ENCODE measurements around the gene RAD51B. TPM values are rescaled to one million over a fixed set of nuclear protein-coding genes. Genes with fewer than 3 reads are reported as not detected.
A peak's percentile ranks its signal among the peaks of the same experiment; 100 is the strongest.

The RAD51B gene
- total and polyA plus RNA-seq, 5 donors = 0.88 to 5.3 (median 3.3) TPM

GRCh38 chr14:68363843-68364767, 544.5 kb downstream of the RAD51B start:
- 65% methylated on average over 34 of the region's 34 CpGs for WGBS
- peaks cover 14% of the 10 kb centered on the region for H3K4me1 ChIP-seq (ENCODE audit: control insufficient read depth, insufficient read depth, low read length)

GRCh38 chr14:68364792-68365192, 545.2 kb downstream of the RAD51B start:
- Histone ChIP-seq H3K4me1 (ENCODE audit: control insufficient read depth, insufficient read depth, low read length) (peaks cover 10% of the 10 kb centered on the region), H3K27me3 (ENCODE audit: control insufficient read depth, insufficient read depth) (no peaks in the 10 kb centered on the region), H3K4me3 (ENCODE audit: low read length) (no peak overlapping the region), H3K27ac (ENCODE audit: low read length) (peak overlapping the region; percentile 9), H3K9me3 (ENCODE audit: control insufficient read depth, low read length) (no peaks in the 10 kb centered on the region)
- no peak for DNase-seq
- intact Hi-C loops (cut with DNase I) = no loop called here
- ATAC-seq = no peak
- WGBS = 70% methylated on average over 6 of the region's 6 CpGs

More at GRCh38 chr14:68363843-68364767, 544.5 kb downstream of the RAD51B start:
- Histone ChIP-seq H3K27ac (ENCODE audit: low read length) (no peak overlapping the region), H3K9me3 (ENCODE audit: control insufficient read depth, low read length) (no peaks in the 10 kb centered on the region), H3K4me3 (ENCODE audit: low read length) (no peak overlapping the region), H3K27me3 (ENCODE audit: control insufficient read depth, insufficient read depth) (no peaks in the 10 kb centered on the region)
- ATAC-seq = peak; percentile 44 to 57
- intact Hi-C loops (cut with DNase I) = no loop called here
- DNase-seq = peak; percentile 62 to 81 (median 74)

- DNase-seq = no peak
- ATAC-seq = no peak
- H3K27ac ChIP-seq (ENCODE audit: low read length) = no peak overlapping the region
- intact Hi-C loops (cut with DNase I) = no loop called here
- no peaks in the 10 kb centered on the region for H3K9me3 ChIP-seq (ENCODE audit: control insufficient read depth, low read length)
- WGBS = 83% methylated on average over 3 of the region's 3 CpGs
- H3K4me3 ChIP-seq (ENCODE audit: low read length) = no peak overlapping the region
- H3K4me1 ChIP-seq (ENCODE audit: control insufficient read depth, insufficient read depth, low read length) = peaks cover 7% of the 10 kb centered on the region
- H3K27me3 ChIP-seq (ENCODE audit: control insufficient read depth, insufficient read depth) = no peaks in the 10 kb centered on the region
Observed at GRCh38 chr14:68365228-68365627, 545.6 kb downstream of the RAD51B start.

- ATAC-seq (no peak), DNase-seq (no peak)
- Histone ChIP-seq H3K27me3 (ENCODE audit: control insufficient read depth, insufficient read depth) (no peaks in the 10 kb centered on the region), H3K9me3 (ENCODE audit: control insufficient read depth, low read length) (no peaks in the 10 kb centered on the region), H3K27ac (ENCODE audit: low read length) (no peak overlapping the region), H3K4me3 (ENCODE audit: low read length) (no peak overlapping the region), H3K4me1 (ENCODE audit: control insufficient read depth, insufficient read depth, low read length) (peaks cover 6% of the 10 kb centered on the region)
- intact Hi-C loops (cut with DNase I) = no loop called here
- 89% methylated on average over 2 of the region's 2 CpGs for WGBS
Observed at GRCh38 chr14:68366656-68367055, 547.1 kb downstream of the RAD51B start.

GRCh38 chr14:68367536-68367935, 548.0 kb downstream of the RAD51B start:
- WGBS = 34% methylated on average over 5 of the region's 5 CpGs
- H3K9me3 ChIP-seq (ENCODE audit: control insufficient read depth, low read length) = no peaks in the 10 kb centered on the region
- no peak for DNase-seq
- H3K27me3 ChIP-seq (ENCODE audit: control insufficient read depth, insufficient read depth) = no peaks in the 10 kb centered on the region
- intact Hi-C loops (cut with DNase I) = no loop called here
- no peak for ATAC-seq
- peaks cover 6% of the 10 kb centered on the region for H3K4me1 ChIP-seq (ENCODE audit: control insufficient read depth, insufficient read depth, low read length)
- H3K27ac ChIP-seq (ENCODE audit: low read length) = no peak overlapping the region
- no peak overlapping the region for H3K4me3 ChIP-seq (ENCODE audit: low read length)

- no peak overlapping the region for H3K27ac ChIP-seq (ENCODE audit: low read length)
- DNase-seq (no peak), ATAC-seq (no peak)
- no peaks in the 10 kb centered on the region for H3K9me3 ChIP-seq (ENCODE audit: control insufficient read depth, low read length)
- no peak overlapping the region for H3K4me3 ChIP-seq (ENCODE audit: low read length)
- peaks cover 6% of the 10 kb centered on the region for H3K4me1 ChIP-seq (ENCODE audit: control insufficient read depth, insufficient read depth, low read length)
- WGBS = 93% methylated on average over 3 of the region's 3 CpGs
- no peaks in the 10 kb centered on the region for H3K27me3 ChIP-seq (ENCODE audit: control insufficient read depth, insufficient read depth)
- intact Hi-C loops (cut with DNase I) = no loop called here
Observed at GRCh38 chr14:68368850-68369249, 549.3 kb downstream of the RAD51B start.

GRCh38 chr14:68369281-68370056, 549.9 kb downstream of the RAD51B start:
- no peak for DNase-seq
- intact Hi-C loops (cut with DNase I) = no loop called here
- H3K9me3 ChIP-seq (ENCODE audit: control insufficient read depth, low read length) = no peaks in the 10 kb centered on the region
- WGBS = 68% methylated on average over 6 of the region's 6 CpGs
- no peak overlapping the region for H3K4me3 ChIP-seq (ENCODE audit: low read length)
- H3K27me3 ChIP-seq (ENCODE audit: control insufficient read depth, insufficient read depth) = no peaks in the 10 kb centered on the region
- H3K4me1 ChIP-seq (ENCODE audit: control insufficient read depth, insufficient read depth, low read length) = peaks cover 6% of the 10 kb centered on the region
- no peak for ATAC-seq
- H3K27ac ChIP-seq (ENCODE audit: low read length) = no peak overlapping the region

GRCh38 chr14:68370057-68370360, 550.4 kb downstream of the RAD51B start:
- Histone ChIP-seq H3K4me1 (ENCODE audit: control insufficient read depth, insufficient read depth, low read length) (peaks cover 2% of the 10 kb centered on the region), H3K9me3 (ENCODE audit: control insufficient read depth, low read length) (no peaks in the 10 kb centered on the region), H3K27ac (ENCODE audit: low read length) (no peak overlapping the region), H3K27me3 (ENCODE audit: control insufficient read depth, insufficient read depth) (no peaks in the 10 kb centered on the region), H3K4me3 (ENCODE audit: low read length) (no peak overlapping the region)
- no peak for DNase-seq
- ATAC-seq = no peak
- intact Hi-C loops (cut with DNase I) = no loop called here

- intact Hi-C loops (cut with DNase I) = no loop called here
- H3K27me3 ChIP-seq (ENCODE audit: control insufficient read depth, insufficient read depth) = no peaks in the 10 kb centered on the region
- DNase-seq (no peak), ATAC-seq (no peak)
- no peak overlapping the region for H3K4me3 ChIP-seq (ENCODE audit: low read length)
- no peaks in the 10 kb centered on the region for H3K9me3 ChIP-seq (ENCODE audit: control insufficient read depth, low read length)
- no peak overlapping the region for H3K27ac ChIP-seq (ENCODE audit: low read length)
- WGBS = 97% methylated on average over 2 of the region's 2 CpGs
- H3K4me1 ChIP-seq (ENCODE audit: control insufficient read depth, insufficient read depth, low read length) = peaks cover 3% of the 10 kb centered on the region
Observed at GRCh38 chr14:68372368-68372767, 552.8 kb downstream of the RAD51B start.

GRCh38 chr14:68373124-68373646, 553.6 kb downstream of the RAD51B start:
- Histone ChIP-seq H3K27me3 (ENCODE audit: control insufficient read depth, insufficient read depth) (no peaks in the 10 kb centered on the region), H3K9me3 (ENCODE audit: control insufficient read depth, low read length) (no peaks in the 10 kb centered on the region), H3K27ac (ENCODE audit: low read length) (no peak overlapping the region), H3K4me3 (ENCODE audit: low read length) (no peak overlapping the region), H3K4me1 (ENCODE audit: control insufficient read depth, insufficient read depth, low read length) (peaks cover 3% of the 10 kb centered on the region)
- 100% methylated on average over 2 of the region's 2 CpGs for whole genome bisulfite sequencing
- intact Hi-C loops (cut with DNase I) = no loop called here
- no peak for DNase-seq
- no peak for ATAC-seq

GRCh38 chr14:68373847-68374444, 554.4 kb downstream of the RAD51B start:
- WGBS = 54% methylated on average over 2 of the region's 2 CpGs
- H3K4me1 ChIP-seq (ENCODE audit: control insufficient read depth, insufficient read depth, low read length) = peaks cover 3% of the 10 kb centered on the region
- H3K9me3 ChIP-seq (ENCODE audit: control insufficient read depth, low read length) = no peaks in the 10 kb centered on the region
- intact Hi-C loops (cut with DNase I) = no loop called here
- H3K4me3 ChIP-seq (ENCODE audit: low read length) = no peak overlapping the region
- DNase-seq (no peak), ATAC-seq (no peak)
- H3K27me3 ChIP-seq (ENCODE audit: control insufficient read depth, insufficient read depth) = no peaks in the 10 kb centered on the region
- no peak overlapping the region for H3K27ac ChIP-seq (ENCODE audit: low read length)

Measured in right cardiac atrium (tissue), 5 donors.